ENCODE measurements around the gene GFPT2.

GRCh38 chr5:180271221-180271620, 81.9 kb downstream of the GFPT2 start:
- TF ChIP-seq EZH2 (IDR thresholded peaks at IDR 0.05) = no peak
- no peak for TF ChIP-seq POLR2AphosphoS5 (IDR thresholded peaks at IDR 0.05; ENCODE audit: borderline replicate concordance, low read depth, low read length)
- TF ChIP-seq FOXP2 (optimal IDR thresholded peaks at IDR 0.05; ENCODE audit: control extremely low read depth, extremely low read length, insufficient read depth) = no peak

Data from SK-N-MC (cell line).